ENCODE results near the gene PODXL2.

PODXL2 gene

DNA sequence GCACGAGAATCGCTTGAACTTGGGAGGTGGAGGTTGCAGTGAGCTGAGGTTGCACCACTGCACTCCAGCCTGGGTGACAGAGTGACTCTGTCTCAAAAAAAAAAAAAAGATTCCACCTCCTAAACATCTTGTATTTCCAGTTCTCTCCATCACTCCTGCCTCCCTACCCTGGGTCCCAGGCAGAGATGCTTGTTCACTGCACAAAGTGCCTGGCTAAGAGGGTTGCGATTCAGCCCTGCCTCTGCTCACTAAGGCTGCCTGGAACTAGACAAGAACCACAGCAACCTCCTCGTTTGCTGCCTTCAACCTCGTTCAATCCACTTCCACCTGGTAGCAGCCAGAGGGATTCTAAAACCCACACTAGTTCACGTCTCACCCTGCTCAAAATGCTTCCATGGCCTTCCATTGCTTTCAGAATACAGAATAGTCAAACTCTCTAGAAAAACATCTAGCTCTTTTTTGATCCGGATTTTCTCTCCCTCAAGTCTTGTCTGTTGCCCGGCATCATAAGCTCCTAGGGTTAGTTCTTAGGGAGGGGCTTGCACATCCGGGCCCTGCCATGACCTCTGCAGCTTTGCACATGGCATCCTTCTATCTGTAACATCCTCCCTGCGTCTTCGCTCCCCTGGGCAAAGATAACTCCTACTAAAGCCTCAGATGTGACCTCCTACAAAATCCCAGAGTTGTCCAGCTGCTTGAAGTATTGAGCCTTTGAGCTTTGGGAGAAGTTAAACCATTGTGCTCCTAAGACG is 31.8 kb upstream of the PODXL2 start:
- TF ChIP-seq, protein P1, sequence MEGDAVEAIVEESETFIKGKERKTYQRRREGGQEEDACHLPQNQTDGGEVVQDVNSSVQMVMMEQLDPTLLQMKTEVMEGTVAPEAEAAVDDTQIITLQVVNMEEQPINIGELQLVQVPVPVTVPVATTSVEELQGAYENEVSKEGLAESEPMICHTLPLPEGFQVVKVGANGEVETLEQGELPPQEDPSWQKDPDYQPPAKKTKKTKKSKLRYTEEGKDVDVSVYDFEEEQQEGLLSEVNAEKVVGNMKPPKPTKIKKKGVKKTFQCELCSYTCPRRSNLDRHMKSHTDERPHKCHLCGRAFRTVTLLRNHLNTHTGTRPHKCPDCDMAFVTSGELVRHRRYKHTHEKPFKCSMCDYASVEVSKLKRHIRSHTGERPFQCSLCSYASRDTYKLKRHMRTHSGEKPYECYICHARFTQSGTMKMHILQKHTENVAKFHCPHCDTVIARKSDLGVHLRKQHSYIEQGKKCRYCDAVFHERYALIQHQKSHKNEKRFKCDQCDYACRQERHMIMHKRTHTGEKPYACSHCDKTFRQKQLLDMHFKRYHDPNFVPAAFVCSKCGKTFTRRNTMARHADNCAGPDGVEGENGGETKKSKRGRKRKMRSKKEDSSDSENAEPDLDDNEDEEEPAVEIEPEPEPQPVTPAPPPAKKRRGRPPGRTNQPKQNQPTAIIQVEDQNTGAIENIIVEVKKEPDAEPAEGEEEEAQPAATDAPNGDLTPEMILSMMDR (IDR thresholded peaks at IDR 0.05; ENCODE audit: poor library complexity, severe bottlenecking) = no peak
- Histone ChIP-seq H3K27me3 (ENCODE audit: insufficient read depth, poor library complexity, severe bottlenecking) (no peaks in the 10 kb centered on the region), H3K4me3 (ENCODE audit: severe bottlenecking) (no peak overlapping the region), H3K36me3 (ENCODE audit: low read depth) (peaks cover 31% of the 10 kb centered on the region), H3K9me3 (ENCODE audit: severe bottlenecking) (no peaks in the 10 kb centered on the region), H3K4me1 (ENCODE audit: insufficient read depth, poor library complexity, severe bottlenecking) (peaks cover 7% of the 10 kb centered on the region), H3K27ac (ENCODE audit: poor library complexity, severe bottlenecking) (no peak overlapping the region)
- ATAC-seq (ENCODE audit: low read depth) (no peak), DNase-seq (ENCODE audit: low spot score) (no peak)

DNA sequence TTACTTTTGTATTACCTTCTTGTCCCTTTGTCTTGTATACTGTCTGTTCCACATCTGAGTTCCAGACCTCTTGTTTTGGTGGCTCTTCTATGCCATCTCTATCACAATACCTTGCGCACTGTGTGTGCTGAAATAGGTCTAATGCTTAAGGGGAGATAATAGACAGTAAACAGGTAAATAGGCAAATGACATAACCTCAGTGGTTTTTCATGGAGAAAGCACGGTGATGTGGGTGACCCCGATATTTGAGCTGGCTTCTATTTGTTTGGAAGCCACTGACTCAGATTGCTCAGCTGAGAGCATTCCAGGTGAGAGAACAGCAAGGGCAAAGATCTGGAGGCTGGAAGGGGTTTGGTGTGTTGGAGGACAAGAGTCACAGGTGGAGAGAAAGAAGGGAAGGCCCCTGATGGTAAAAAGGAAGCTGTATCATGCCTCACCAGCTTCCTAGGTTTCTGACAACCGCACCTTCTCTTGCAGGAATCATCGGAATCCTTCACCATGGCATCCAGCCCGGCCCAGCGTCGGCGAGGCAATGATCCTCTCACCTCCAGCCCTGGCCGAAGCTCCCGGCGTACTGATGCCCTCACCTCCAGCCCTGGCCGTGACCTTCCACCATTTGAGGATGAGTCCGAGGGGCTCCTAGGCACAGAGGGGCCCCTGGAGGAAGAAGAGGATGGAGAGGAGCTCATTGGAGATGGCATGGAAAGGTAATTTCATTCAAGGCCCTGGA is 30.0 kb upstream of the PODXL2 start:
- Histone ChIP-seq H3K27me3 (ENCODE audit: insufficient read depth, poor library complexity, severe bottlenecking) (no peaks in the 10 kb centered on the region), H3K27ac (ENCODE audit: poor library complexity, severe bottlenecking) (peak overlapping the region; percentile 46), H3K4me3 (ENCODE audit: severe bottlenecking) (peak overlapping the region; percentile 55), H3K9me3 (ENCODE audit: severe bottlenecking) (no peaks in the 10 kb centered on the region), H3K36me3 (ENCODE audit: low read depth) (peaks cover 44% of the 10 kb centered on the region), H3K4me1 (ENCODE audit: insufficient read depth, poor library complexity, severe bottlenecking) (peaks cover 7% of the 10 kb centered on the region)
- no peak for ATAC-seq (ENCODE audit: low read depth)
- TF ChIP-seq, protein P1 (IDR thresholded peaks at IDR 0.05; ENCODE audit: poor library complexity, severe bottlenecking) = no peak
- DNase-seq (ENCODE audit: low spot score) = no peak

DNA sequence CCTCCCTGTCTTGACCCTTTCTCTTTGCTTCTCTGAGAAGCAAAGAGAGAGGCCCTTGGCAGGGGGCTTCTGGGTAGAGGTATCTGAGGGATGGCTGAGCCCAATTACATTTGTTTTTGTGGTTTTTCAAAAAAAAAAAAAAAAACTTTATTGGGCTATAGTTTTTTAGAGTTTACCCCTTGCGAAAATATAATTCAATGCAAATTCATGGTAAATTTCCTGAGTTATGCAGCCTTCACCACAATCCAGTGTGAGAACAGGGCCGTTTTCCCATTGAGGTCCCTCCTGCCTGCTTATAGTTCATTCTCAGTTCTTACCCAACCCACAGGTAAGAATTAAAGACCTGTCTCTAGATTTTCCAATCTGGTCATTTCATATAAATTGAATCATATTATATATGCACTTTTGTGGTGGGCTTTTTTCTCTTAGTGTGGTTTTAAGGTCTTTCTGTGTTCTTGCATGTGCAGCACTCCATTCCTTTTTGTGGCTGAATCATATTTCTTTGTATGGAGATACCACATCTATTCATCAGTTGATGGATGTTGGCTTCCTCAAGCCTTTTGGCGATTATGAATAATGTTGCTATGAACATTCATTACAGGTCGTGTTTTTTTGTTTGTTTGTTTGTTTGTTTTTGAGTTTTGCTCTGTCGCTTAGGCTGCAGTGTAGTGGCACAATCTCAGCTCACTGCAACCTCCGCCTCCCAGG is 28.1 kb upstream of the PODXL2 start:
- Histone ChIP-seq H3K27me3 (ENCODE audit: insufficient read depth, poor library complexity, severe bottlenecking) (no peaks in the 10 kb centered on the region), H3K36me3 (ENCODE audit: low read depth) (peaks cover 59% of the 10 kb centered on the region), H3K4me3 (ENCODE audit: severe bottlenecking) (no peak overlapping the region), H3K27ac (ENCODE audit: poor library complexity, severe bottlenecking) (no peak overlapping the region), H3K9me3 (ENCODE audit: severe bottlenecking) (no peaks in the 10 kb centered on the region), H3K4me1 (ENCODE audit: insufficient read depth, poor library complexity, severe bottlenecking) (peaks cover 7% of the 10 kb centered on the region)
- no peak for DNase-seq (ENCODE audit: low spot score)
- ATAC-seq (ENCODE audit: low read depth) = no peak
- TF ChIP-seq, protein P1 (IDR thresholded peaks at IDR 0.05; ENCODE audit: poor library complexity, severe bottlenecking) = no peak

DNA sequence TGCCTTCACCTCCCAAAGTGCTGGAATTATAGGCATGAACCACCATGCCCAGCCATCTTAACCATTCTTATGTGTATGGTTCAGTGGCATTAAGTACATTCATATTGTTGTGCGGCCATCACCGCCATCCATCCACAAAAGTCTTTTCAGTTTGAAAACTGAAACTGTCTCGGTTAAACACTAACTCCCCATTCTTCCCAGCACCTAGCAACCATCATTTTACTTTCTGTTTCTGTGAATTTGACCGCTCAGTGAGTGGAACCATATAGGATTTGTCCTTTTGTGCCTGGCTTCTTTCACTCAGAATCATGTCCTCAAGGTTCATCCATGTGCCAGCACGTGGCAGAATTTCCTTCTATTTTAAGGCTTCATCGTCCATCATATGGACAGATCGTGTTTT is 24.9 kb upstream of the PODXL2 start:
- Histone ChIP-seq H3K4me3 (ENCODE audit: severe bottlenecking) (no peak overlapping the region), H3K27me3 (ENCODE audit: insufficient read depth, poor library complexity, severe bottlenecking) (no peaks in the 10 kb centered on the region), H3K27ac (ENCODE audit: poor library complexity, severe bottlenecking) (no peak overlapping the region), H3K36me3 (ENCODE audit: low read depth) (peaks cover 90% of the 10 kb centered on the region), H3K9me3 (ENCODE audit: severe bottlenecking) (no peaks in the 10 kb centered on the region), H3K4me1 (ENCODE audit: insufficient read depth, poor library complexity, severe bottlenecking) (peaks cover 7% of the 10 kb centered on the region)
- DNase-seq (ENCODE audit: low spot score) (no peak), ATAC-seq (ENCODE audit: low read depth) (no peak)
- TF ChIP-seq, protein P1 (IDR thresholded peaks at IDR 0.05; ENCODE audit: poor library complexity, severe bottlenecking) = no peak

Measured in RWPE2 (cell line).